ENCODE results near the gene MSANTD3. TPM values are rescaled to one million over a fixed set of nuclear protein-coding genes. Genes with fewer than 3 reads are reported as not detected.
A peak's percentile ranks its signal among the peaks of the same experiment; 100 is the strongest.

Gene MSANTD3
- total and polyA plus RNA-seq, 2 of the 13 experiments (the other 11 are each of a cell fraction or from before 2014, with no cell fraction given): 10.1 to 19.2 TPM

GRCh38 chr9:100411472-100412283 lies 15.3 kb upstream of the MSANTD3 start:
- WGBS (ENCODE audit: low lambda C conversion rate): 26% methylated on average over 28 of the region's 38 CpGs
- Histone ChIP-seq H3K79me2 (ENCODE audit: insufficient read depth, low read length) (no peaks in the 10 kb centered on the region), H2AFZ (ENCODE audit: low read length) (peak overlapping the region; percentile 98), H3K9me3 (ENCODE audit: low read length) (peaks cover 5% of the 10 kb centered on the region), H3K36me3 (replicated peaks in 1 of 2; ENCODE audit: control insufficient read depth in 1 of 2, insufficient read depth in 2 of 2, low read length in 2 of 2) (no peaks in the 10 kb centered on the region), H3K9ac (ENCODE audit: insufficient read depth, low read depth, low read length) (peak overlapping the region; percentile 65), H3K4me1 (ENCODE audit: insufficient read depth, low read length) (peaks cover 14% of the 10 kb centered on the region), H4K20me1 (ENCODE audit: insufficient read depth, low read length) (no peaks in the 10 kb centered on the region), H3K27me3 (ENCODE audit: control insufficient read depth in 1 of 2, insufficient read depth in 2 of 2, low read length in 2 of 2) (no peaks in the 10 kb centered on the region; a peak in 1 of 5 replicates), H3K27ac (ENCODE audit: extremely low read length, insufficient read depth, low read length) (peak overlapping the region; percentile 41), H3K4me2 (ENCODE audit: low read depth, low read length) (peak overlapping the region; percentile 91), H3K4me3 (replicated peaks in 1 of 3; ENCODE audit: insufficient read depth in 1 of 3, low read depth in 2 of 3, low read length in 3 of 3) (peak overlapping the region; percentile 43 to 70 (median 48))
- peak; percentile 57 for FAIRE-seq
- in situ Hi-C loops (cut with HindIII; ENCODE audit: extremely low pct_ligation_motif_present, low pct_unique_long_range_greater_than_20kb): no loop called here
- DNase-seq (ENCODE audit: low spot score): peak; percentile 89
- intact Hi-C loops (cut with micrococcal nuclease; ENCODE audit: unreplicated experiment): loop anchor here (5.0 kb wide), 1 partner anchor 59 kb away; the partner anchor contains the start of gene TEX10
- POLR2A ChIA-PET: interaction anchor here (0.7 to 1.4 kb wide), 11 partner anchors 10 to 60 kb away, joined by 3 to 35 read pairs (median 4); partner anchors contain the start of genes MSANTD3 and TEX10
- TSS peak; percentile 69 for BruUV-seq (replicated peaks)
- CTCF ChIA-PET (ENCODE audit: low intra/inter-chr PET ratio, low total read pairs): no interaction called here
- peak; percentile 99 for ATAC-seq
- TF ChIP-seq RFXAP (CRISPR knock-in tag; IDR thresholded peaks at IDR 0.05; ENCODE audit: borderline replicate concordance) (peak; percentile 67; the same call in 1 of the 2 replicates), GATAD1 (CRISPR knock-in tag; IDR thresholded peaks at IDR 0.05) (0 out of 2 replicates have a peak, but pooled peaks have one; percentile 25), ZNF709 (CRISPR knock-in tag; IDR thresholded peaks at IDR 0.05) (peak; percentile 43; the same call in 1 of the 2 replicates), ZNF576 (CRISPR knock-in tag; IDR thresholded peaks at IDR 0.05) (no peak), SP2 (CRISPR knock-in tag; IDR thresholded peaks at IDR 0.05) (no peak), TFDP2 (CRISPR knock-in tag; IDR thresholded peaks at IDR 0.05) (peak; percentile 77), PHF21A (CRISPR knock-in tag; IDR thresholded peaks at IDR 0.05) (peak; percentile 41; the same call in 1 of the 2 replicates), ZNF747 (CRISPR knock-in tag; IDR thresholded peaks at IDR 0.05; ENCODE audit: borderline replicate concordance) (0 out of 2 replicates have a peak, but pooled peaks have one; percentile 6), MXD4 (CRISPR knock-in tag; IDR thresholded peaks at IDR 0.05) (peak; percentile 83; the same call in 1 of the 2 replicates), NFKB2 (CRISPR knock-in tag; IDR thresholded peaks at IDR 0.05; ENCODE audit: borderline replicate concordance) (peak; percentile 63; the same call in 1 of the 2 replicates), KLF9 (CRISPR knock-in tag; IDR thresholded peaks at IDR 0.05; ENCODE audit: low read depth) (0 out of 2 replicates have a peak, but pooled peaks have one; percentile 25), ZBTB43 (CRISPR knock-in tag; conservative IDR thresholded peaks at IDR 0.05) (no peak)
- TF ChIP-seq, protein P1, sequence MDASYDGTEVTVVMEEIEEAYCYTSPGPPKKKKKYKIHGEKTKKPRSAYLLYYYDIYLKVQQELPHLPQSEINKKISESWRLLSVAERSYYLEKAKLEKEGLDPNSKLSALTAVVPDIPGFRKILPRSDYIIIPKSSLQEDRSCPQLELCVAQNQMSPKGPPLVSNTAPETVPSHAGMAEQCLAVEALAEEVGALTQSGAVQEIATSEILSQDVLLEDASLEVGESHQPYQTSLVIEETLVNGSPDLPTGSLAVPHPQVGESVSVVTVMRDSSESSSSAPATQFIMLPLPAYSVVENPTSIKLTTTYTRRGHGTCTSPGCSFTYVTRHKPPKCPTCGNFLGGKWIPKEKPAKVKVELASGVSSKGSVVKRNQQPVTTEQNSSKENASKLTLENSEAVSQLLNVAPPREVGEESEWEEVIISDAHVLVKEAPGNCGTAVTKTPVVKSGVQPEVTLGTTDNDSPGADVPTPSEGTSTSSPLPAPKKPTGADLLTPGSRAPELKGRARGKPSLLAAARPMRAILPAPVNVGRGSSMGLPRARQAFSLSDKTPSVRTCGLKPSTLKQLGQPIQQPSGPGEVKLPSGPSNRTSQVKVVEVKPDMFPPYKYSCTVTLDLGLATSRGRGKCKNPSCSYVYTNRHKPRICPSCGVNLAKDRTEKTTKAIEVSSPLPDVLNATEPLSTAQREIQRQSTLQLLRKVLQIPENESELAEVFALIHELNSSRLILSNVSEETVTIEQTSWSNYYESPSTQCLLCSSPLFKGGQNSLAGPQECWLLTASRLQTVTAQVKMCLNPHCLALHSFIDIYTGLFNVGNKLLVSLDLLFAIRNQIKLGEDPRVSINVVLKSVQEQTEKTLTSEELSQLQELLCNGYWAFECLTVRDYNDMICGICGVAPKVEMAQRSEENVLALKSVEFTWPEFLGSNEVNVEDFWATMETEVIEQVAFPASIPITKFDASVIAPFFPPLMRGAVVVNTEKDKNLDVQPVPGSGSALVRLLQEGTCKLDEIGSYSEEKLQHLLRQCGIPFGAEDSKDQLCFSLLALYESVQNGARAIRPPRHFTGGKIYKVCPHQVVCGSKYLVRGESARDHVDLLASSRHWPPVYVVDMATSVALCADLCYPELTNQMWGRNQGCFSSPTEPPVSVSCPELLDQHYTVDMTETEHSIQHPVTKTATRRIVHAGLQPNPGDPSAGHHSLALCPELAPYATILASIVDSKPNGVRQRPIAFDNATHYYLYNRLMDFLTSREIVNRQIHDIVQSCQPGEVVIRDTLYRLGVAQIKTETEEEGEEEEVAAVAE (CRISPR knock-in tag; IDR thresholded peaks at IDR 0.05; ENCODE audit: borderline replicate concordance): peak; percentile 20; the same call in 1 of the 2 replicates
- TF ChIP-seq, protein P2, sequence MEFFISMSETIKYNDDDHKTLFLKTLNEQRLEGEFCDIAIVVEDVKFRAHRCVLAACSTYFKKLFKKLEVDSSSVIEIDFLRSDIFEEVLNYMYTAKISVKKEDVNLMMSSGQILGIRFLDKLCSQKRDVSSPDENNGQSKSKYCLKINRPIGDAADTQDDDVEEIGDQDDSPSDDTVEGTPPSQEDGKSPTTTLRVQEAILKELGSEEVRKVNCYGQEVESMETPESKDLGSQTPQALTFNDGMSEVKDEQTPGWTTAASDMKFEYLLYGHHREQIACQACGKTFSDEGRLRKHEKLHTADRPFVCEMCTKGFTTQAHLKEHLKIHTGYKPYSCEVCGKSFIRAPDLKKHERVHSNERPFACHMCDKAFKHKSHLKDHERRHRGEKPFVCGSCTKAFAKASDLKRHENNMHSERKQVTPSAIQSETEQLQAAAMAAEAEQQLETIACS (CRISPR knock-in tag; IDR thresholded peaks at IDR 0.05): peak; percentile 64
